HG03469 (cell line): ENCODE data around the gene AGPAT2.

Experiments
- ATAC-seq: cut with Tn5 transposase; IDR thresholded peaks from one replicate; pipeline ENCODE4 v1.9.1; 2021; ENCODE audit warnings: mild to moderate bottlenecking, moderate library complexity, moderate number of reproducible peaks; ENCODE audit not compliant: unreplicated experiment

The AGPAT2 gene

GRCh38 chr9:136703276-136703860, 16.1 kb upstream of the AGPAT2 start:
- ATAC-seq, result no peak

DNA sequence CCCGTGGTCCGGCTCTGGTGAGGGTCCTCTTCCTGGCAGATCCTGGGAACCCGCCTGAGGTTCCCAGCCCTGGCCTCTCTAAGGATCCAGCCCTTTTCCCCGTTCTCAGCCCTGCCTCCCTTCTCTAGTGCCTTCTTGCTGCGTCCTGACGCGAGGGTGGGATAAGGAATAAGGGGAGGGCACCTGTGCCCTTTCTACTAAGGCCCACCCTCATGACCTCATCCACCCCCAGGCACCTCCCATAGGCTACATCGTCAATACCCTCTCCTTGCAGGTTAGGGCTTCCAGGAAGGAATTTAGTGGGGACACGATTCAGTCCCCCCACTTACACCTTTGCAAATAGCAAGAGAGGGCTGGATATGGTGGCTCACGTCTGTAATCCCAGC, 14.4 kb upstream of the AGPAT2 start:
- ATAC-seq, result no peak

GRCh38 chr9:136700959-136701667, 13.9 kb upstream of the AGPAT2 start:
- no peak for ATAC-seq

DNA sequence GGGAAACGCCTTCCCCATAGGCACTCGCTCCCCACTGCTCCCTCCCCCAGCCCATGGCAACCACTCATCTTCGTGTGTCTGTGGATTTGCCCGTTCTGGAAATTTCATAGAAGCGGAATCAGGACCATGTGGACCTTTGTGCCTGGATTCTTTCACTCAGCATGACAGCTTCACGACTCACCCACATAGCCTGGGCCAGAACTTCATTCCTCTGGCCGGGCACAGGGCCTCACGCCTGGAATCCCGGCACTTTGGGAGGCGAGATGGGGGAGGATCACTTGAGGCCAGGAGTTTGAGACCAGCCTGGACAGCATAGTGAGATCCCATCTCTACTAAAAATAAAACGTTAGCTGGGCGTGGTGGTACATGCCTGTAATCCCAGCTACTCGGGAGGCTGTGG, 13.0 kb upstream of the AGPAT2 start:
- ATAC-seq, result no peak

- ATAC-seq, result no peak
Measured at GRCh38 chr9:136698635-136699246, 11.5 kb upstream of the AGPAT2 start.

- no peak for ATAC-seq
Measured at GRCh38 chr9:136697821-136698526, 10.7 kb upstream of the AGPAT2 start.

DNA sequence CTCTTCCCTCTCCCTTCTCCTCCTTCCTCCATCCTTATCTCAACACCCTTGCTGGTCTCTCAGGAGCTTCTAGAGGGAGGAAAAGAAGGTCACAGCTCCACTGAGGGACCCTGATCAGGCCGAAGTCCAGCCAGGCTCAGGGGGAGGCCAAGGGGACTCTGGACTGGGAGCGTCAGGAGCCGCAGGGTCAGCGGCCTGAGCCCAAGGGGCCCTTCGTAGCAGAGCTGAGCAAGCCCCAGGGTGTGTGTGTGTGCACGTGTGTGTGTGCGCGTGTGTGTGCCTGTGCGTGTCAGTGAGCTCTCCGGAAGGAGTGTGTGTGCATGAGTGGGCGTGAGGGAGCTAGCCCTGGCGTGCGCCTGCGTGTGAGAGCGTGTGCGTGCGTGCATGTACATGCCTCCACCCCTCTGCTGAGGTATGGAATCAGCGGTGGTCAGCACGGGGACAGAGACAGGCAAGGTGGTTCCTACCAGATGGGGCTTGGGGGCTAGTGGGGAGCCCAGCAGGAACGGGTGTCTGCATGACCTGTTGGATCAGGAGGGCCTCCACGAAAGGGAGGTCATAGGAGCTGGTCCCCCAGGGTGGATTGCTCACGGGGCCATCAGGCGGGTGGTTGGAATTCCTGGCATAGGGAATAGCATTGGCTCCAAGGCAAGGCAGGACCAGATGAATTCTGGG, 10.0 kb upstream of the AGPAT2 start:
- ATAC-seq, result no peak

GRCh38 chr9:136696502-136696901, 9.2 kb upstream of the AGPAT2 start:
- ATAC-seq, result no peak

DNA sequence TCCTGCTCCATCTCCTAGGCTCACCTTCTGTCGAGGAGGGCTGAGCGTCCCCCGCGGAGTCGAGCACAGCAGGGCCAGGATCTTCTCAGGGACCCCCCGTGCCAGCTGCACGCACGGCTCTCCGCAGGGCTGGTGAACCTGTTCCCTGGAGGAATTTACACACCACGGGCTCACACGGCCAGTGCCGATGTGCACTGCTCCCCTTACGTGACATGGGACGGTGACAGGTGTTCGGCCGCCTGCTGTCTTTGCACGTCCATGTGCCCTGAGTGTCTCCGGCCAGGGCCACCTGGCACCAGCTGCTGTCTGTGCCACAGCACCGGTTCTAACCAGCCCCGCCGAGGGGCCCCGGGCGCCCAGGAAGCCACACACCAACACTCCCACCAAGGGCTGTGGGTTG, 8.7 kb upstream of the AGPAT2 start:
- no peak for ATAC-seq

DNA sequence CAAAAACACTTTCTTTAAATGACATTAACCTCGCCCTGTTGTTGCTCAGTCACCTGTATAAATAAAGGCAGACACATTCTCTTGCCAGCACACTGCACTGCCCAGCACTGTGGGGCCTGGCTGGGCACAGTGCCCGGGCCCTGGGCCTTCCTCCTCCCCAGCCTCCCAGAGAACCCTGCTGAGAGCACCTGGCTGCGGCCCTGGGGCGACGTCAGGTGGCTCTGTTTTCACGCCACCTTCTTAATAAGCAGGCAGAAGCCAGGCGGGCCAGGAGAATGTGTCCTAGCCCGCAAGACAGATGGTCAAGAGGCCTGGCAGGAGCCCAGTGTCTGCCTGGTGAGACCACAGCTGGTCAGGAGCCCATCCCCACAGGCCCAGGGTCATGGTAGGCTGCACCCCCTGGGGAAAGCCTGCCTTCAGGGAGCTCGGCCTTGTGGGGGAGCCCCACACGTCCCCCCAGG, 8.2 kb upstream of the AGPAT2 start:
- no peak for ATAC-seq

DNA sequence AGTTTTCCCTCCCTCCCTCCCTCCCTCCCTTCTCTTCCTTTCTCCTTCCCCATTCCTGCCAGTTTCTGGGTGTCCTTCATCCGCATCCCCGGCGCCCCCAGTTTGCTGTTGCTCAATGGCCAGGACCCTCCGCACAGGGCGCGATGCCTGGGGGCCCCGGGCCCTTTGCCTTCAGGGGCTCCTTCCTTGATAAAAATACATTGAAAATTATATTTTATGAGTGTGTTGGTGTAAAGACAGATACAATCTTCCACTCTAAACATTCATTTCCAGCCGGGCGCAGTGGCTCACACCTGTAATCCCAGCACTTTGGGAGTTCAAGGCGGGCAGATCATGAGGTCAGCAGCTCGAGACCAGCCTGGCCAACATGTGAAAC, 7.6 kb upstream of the AGPAT2 start:
- ATAC-seq, result no peak

DNA sequence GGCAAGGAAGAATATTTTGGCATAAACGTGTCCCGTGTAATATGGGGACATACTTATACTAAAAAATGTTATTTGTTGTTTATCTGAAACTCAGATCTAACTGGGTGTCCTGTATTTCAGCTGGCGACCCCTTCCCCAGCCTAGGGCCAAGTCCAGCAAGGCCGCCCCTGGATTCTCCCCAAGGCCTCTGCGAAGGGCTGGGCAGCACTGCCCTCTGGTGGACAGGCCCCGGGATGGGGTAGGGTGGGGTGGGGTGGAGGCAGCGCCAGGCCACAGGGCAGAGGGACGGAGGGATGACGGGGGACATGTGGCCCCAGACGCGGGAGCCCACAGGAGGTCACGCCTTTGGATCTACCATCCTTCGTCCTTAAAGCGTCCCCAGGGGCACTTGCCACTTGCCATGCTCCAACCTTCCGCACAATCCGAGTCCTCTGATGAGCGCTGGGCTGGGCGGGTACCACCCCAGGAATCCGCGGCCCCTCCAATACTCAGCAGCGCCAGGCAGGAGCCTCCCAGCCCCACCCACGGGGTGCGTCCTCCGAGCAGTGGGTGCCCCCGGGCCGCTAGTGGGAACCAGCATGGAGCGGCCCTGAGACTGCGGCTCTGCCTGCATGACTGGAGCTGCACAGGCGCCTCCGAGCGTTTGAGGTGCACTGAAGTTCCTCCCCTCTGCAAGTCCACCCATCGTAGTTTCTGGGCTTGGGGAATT, 7.1 kb upstream of the AGPAT2 start:
- no peak for ATAC-seq

DNA sequence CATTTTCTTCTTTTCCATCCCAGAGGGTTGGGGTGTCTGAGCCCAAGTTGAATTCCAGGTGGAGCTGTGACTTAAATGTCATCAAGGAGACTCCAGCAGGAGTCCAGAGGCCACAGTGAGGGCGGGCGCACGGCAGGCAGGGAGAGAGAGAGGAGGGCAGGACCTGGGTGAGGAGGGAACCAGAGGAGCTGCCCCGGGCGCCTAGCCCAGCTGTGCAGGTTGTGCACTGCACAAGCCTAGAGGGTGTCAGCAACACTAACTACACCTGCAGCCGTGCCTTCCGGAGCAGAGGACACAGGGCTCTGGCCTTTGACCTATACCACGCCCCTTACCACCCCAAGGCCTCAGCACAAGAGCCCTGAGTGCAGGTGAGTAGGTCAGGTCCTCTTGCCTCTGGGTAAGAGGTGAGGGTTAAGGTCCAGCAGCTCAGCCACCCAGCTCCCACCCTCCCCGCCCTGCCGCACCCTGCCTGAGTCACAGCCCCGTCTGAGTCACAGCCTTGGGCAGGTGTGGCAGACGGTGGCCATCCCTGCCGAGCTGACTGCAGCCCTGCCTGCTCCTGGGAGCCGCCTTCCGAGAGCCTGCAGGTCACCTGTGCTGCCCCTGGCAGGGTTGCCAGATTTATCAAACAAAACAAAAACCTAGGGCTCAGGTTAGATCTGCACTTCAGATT, 6.4 kb upstream of the AGPAT2 start:
- ATAC-seq, result no peak

- no peak for ATAC-seq
Measured at GRCh38 chr9:136693135-136693489, 5.9 kb upstream of the AGPAT2 start.

- ATAC-seq, result no peak
Measured at GRCh38 chr9:136692185-136693134, 5.2 kb upstream of the AGPAT2 start.

DNA sequence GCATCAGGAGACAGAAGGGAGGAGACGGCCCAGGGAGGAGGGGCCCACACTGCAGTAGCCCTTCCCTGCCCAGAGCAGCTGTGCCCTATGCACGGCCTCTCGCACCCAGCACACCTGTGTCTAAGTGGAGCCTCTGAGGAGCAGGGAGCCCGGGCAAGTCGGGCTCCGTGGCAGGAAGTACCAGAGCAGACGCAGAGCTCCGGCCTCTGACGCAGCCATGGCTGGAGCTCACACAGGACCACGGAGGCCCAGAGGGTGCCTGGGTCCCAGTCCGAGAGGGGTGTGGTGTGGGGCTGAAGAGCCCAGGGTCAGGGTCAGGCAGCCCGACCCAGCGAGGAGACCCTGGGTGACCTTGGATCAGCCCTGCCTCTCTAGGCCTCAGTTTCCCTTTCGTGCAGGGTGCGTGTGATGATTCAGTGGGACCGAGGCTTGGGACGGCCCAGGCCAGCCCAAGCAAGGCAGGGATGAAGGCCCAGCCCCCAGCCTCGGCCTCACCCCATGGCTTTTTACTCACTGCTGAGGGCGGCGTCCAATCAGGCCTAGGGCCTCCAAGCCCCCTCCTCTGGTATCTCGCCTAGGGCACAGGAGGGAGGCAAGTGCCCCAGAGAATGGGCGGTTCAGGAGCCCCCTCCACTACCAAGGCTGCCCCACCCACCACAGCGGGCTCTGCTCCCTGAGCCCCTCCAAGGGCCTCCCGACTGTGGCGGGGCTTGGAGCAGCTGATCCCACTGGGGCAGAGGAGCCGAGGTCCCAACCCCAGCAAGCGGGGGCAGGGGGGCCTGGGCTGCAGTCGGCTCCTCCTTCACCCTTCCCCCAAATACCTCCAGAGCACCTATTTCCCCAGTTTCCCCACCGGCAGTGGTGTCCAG, 4.3 kb upstream of the AGPAT2 start:
- ATAC-seq, result no peak

GRCh38 chr9:136690806-136691261, 3.6 kb upstream of the AGPAT2 start:
- ATAC-seq, result no peak
